Liver (tissue), 3 donors: ENCODE measurements around the gene NGB.

ENCODE experiments used
- EGR1 ChIP-seq, 2 donors: IDR thresholded peaks; 2 replicates each; pipeline ENCODE4 v1.6.1; 2016 to 2018; ENCODE audit warnings: antibody characterized with exemption in 2 of 2, low read depth in 2 of 2
- FOXA1 ChIP-seq: IDR thresholded peaks from 2 replicates; pipeline ENCODE4 v1.6.1; 2016; ENCODE audit warnings: antibody characterized with exemption
- HNF4A ChIP-seq, 2 donors: conservative IDR thresholded peaks; 2 replicates each; pipeline ENCODE4 v1.6.1; 2016; ENCODE audit warnings: antibody characterized with exemption in 2 of 2, mild to moderate bottlenecking in 2 of 2
- NR2F2 ChIP-seq: IDR thresholded peaks from 2 replicates; pipeline ENCODE4 v1.6.1; 2016; ENCODE audit warnings: antibody characterized with exemption
- RAD21 ChIP-seq, 2 donors: IDR thresholded peaks; 2 replicates each; pipeline ENCODE4 v1.6.1; 2016; ENCODE audit warnings: antibody characterized with exemption in 2 of 2, mild to moderate bottlenecking in 2 of 2
- SP1 ChIP-seq: IDR thresholded peaks from 2 replicates; pipeline ENCODE4 v1.6.1; 2018; ENCODE audit warnings: antibody characterized with exemption, mild to moderate bottlenecking
- YY1 ChIP-seq: IDR thresholded peaks from 2 replicates; pipeline ENCODE4 v1.6.1; 2016; ENCODE audit warnings: antibody characterized with exemption, mild to moderate bottlenecking
- TF ChIP-seq, protein P1 (sequence below): fragments of 150-350 bp; IDR thresholded peaks from 2 replicates; pipeline ENCODE4 v1.5.1; 2017; ENCODE audit warnings: improper control_type of control experiment, low read depth, low read length; ENCODE audit not compliant: missing input control
- TF ChIP-seq, protein P2 (sequence below): IDR thresholded peaks from 2 replicates; pipeline ENCODE4 v1.6.1; 2016; ENCODE audit warnings: antibody characterized with exemption
- TF ChIP-seq, protein P3 (sequence below): IDR thresholded peaks from 2 replicates; pipeline ENCODE4 v1.6.1; 2016; ENCODE audit warnings: antibody characterized with exemption, mild to moderate bottlenecking
- TF ChIP-seq, protein P4 (sequence below): IDR thresholded peaks from 2 replicates; pipeline ENCODE4 v1.6.1; 2016; ENCODE audit warnings: antibody characterized with exemption
- TF ChIP-seq, protein P5 (sequence below): IDR thresholded peaks from 2 replicates; pipeline ENCODE4 v1.6.1; 2016; ENCODE audit warnings: antibody characterized with exemption
- donor health status: healthy.
- donor health status: healthy.

DNA sequence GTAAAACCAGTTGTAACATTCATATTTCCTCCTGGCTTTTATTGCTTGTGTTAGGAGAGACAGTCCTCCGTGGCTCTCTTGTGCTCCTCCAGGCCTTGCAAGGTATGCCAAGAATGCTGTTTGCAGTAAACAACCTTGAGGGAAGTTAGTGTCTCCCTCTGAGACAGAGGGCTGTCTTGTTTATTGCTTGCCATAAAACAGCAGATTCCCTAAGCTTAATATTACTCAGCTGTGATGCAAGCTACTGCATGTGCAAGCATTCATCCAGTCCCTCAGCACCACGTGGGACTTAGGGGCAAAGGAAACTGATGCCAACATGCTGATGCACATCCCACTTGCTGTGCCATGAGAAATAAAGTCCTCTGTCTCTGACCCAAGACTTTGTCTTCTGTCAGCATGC lies 43.0 kb upstream of the NGB start:
- TF ChIP-seq, protein P1, sequence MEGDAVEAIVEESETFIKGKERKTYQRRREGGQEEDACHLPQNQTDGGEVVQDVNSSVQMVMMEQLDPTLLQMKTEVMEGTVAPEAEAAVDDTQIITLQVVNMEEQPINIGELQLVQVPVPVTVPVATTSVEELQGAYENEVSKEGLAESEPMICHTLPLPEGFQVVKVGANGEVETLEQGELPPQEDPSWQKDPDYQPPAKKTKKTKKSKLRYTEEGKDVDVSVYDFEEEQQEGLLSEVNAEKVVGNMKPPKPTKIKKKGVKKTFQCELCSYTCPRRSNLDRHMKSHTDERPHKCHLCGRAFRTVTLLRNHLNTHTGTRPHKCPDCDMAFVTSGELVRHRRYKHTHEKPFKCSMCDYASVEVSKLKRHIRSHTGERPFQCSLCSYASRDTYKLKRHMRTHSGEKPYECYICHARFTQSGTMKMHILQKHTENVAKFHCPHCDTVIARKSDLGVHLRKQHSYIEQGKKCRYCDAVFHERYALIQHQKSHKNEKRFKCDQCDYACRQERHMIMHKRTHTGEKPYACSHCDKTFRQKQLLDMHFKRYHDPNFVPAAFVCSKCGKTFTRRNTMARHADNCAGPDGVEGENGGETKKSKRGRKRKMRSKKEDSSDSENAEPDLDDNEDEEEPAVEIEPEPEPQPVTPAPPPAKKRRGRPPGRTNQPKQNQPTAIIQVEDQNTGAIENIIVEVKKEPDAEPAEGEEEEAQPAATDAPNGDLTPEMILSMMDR, result no peak
- TF ChIP-seq, protein P2, sequence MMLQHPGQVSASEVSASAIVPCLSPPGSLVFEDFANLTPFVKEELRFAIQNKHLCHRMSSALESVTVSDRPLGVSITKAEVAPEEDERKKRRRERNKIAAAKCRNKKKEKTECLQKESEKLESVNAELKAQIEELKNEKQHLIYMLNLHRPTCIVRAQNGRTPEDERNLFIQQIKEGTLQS, result no peak
- TF ChIP-seq, protein P3, sequence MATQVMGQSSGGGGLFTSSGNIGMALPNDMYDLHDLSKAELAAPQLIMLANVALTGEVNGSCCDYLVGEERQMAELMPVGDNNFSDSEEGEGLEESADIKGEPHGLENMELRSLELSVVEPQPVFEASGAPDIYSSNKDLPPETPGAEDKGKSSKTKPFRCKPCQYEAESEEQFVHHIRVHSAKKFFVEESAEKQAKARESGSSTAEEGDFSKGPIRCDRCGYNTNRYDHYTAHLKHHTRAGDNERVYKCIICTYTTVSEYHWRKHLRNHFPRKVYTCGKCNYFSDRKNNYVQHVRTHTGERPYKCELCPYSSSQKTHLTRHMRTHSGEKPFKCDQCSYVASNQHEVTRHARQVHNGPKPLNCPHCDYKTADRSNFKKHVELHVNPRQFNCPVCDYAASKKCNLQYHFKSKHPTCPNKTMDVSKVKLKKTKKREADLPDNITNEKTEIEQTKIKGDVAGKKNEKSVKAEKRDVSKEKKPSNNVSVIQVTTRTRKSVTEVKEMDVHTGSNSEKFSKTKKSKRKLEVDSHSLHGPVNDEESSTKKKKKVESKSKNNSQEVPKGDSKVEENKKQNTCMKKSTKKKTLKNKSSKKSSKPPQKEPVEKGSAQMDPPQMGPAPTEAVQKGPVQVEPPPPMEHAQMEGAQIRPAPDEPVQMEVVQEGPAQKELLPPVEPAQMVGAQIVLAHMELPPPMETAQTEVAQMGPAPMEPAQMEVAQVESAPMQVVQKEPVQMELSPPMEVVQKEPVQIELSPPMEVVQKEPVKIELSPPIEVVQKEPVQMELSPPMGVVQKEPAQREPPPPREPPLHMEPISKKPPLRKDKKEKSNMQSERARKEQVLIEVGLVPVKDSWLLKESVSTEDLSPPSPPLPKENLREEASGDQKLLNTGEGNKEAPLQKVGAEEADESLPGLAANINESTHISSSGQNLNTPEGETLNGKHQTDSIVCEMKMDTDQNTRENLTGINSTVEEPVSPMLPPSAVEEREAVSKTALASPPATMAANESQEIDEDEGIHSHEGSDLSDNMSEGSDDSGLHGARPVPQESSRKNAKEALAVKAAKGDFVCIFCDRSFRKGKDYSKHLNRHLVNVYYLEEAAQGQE, result no peak
- TF ChIP-seq, protein P4, sequence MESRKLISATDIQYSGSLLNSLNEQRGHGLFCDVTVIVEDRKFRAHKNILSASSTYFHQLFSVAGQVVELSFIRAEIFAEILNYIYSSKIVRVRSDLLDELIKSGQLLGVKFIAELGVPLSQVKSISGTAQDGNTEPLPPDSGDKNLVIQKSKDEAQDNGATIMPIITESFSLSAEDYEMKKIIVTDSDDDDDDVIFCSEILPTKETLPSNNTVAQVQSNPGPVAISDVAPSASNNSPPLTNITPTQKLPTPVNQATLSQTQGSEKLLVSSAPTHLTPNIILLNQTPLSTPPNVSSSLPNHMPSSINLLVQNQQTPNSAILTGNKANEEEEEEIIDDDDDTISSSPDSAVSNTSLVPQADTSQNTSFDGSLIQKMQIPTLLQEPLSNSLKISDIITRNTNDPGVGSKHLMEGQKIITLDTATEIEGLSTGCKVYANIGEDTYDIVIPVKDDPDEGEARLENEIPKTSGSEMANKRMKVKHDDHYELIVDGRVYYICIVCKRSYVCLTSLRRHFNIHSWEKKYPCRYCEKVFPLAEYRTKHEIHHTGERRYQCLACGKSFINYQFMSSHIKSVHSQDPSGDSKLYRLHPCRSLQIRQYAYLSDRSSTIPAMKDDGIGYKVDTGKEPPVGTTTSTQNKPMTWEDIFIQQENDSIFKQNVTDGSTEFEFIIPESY, result no peak
- TF ChIP-seq YY1 (no peak), FOXA1 (no peak), HNF4A (conservative IDR thresholded peaks at IDR 0.05) (no peak), RAD21 (IDR thresholded peaks at IDR 0.05) (no peak), EGR1 (IDR thresholded peaks at IDR 0.05; ENCODE audit: low read depth in 2 of 2) (no peak), SP1 (no peak), NR2F2 (no peak)
- TF ChIP-seq, protein P5, sequence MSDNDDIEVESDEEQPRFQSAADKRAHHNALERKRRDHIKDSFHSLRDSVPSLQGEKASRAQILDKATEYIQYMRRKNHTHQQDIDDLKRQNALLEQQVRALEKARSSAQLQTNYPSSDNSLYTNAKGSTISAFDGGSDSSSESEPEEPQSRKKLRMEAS, result no peak
